ENCODE data around the gene PRRG3.

GRCh38 chrX:151704041-151704663 lies 8.9 kb downstream of the PRRG3 start:
- TF ChIP-seq POLR2AphosphoS5 (IDR thresholded peaks at IDR 0.05): no peak
- no peak for TF ChIP-seq POLR2A (IDR thresholded peaks at IDR 0.05)
- no peak for TF ChIP-seq CTCF (IDR thresholded peaks at IDR 0.05)
